ENCODE results near the gene RBPJL. TPM values are rescaled to one million over a fixed set of nuclear protein-coding genes. Genes with fewer than 3 reads are reported as not detected.
A peak's percentile ranks its signal among the peaks of the same experiment; 100 is the strongest.

Gene RBPJL
- total and polyA plus RNA-seq, 5 donors from 2014 or later, result not detected

GRCh38 chr20:45294003-45294368, 12.7 kb upstream of the RBPJL start:
- no peak for ATAC-seq (ENCODE audit: low read depth in 2 of 2)
- no peaks in the 10 kb centered on the region for H3K36me3 ChIP-seq (ENCODE audit: control insufficient read depth, insufficient read depth, low read length)
- peaks cover 0 to 18% (median 1%) of the 10 kb centered on the region in 4 donors for H3K4me1 Mint-ChIP-seq
- H3K9me3 ChIP-seq (ENCODE audit: control insufficient read depth in 2 of 2, low read length in 2 of 2), result no peaks in the 10 kb centered on the region
- DNase-seq, result no peak
- peaks cover 15% of the 10 kb centered on the region for H3K4me1 ChIP-seq (ENCODE audit: control insufficient read depth, insufficient read depth, low read length, poor library complexity, severe bottlenecking)
- no peaks in the 10 kb centered on the region for H3K36me3 Mint-ChIP-seq
- H3K9me3 Mint-ChIP-seq, result peaks cover 0 to 3% (median 0%) of the 10 kb centered on the region in 7 donors
- peaks cover 11% of the 10 kb centered on the region for H3K27me3 ChIP-seq (ENCODE audit: control insufficient read depth, insufficient read depth, low read length)
- H3K4me3 ChIP-seq (ENCODE audit: low read depth, low read length), result peak overlapping the region; percentile 37
- peaks cover 31% of the 10 kb centered on the region for H3K27me3 Mint-ChIP-seq
- no peak overlapping the region for H3K27ac Mint-ChIP-seq
- H3K4me3 Mint-ChIP-seq, result peak overlapping the region; percentile 2 to 87 (median 71)
- H3K27ac ChIP-seq (ENCODE audit: insufficient read depth, low read length, poor library complexity, severe bottlenecking), result no peak overlapping the region

GRCh38 chr20:45294659-45295058, 12.0 kb upstream of the RBPJL start:
- ATAC-seq (ENCODE audit: low read depth in 2 of 2), result no peak
- no peak overlapping the region for H3K4me3 ChIP-seq (ENCODE audit: low read depth, low read length)
- H3K36me3 ChIP-seq (ENCODE audit: control insufficient read depth, insufficient read depth, low read length), result no peaks in the 10 kb centered on the region
- DNase-seq, result no peak
- no peak overlapping the region for H3K27ac Mint-ChIP-seq
- peak overlapping the region in 1 of 4 donors; percentile 8 for H3K4me3 Mint-ChIP-seq
- H3K27me3 ChIP-seq (ENCODE audit: control insufficient read depth, insufficient read depth, low read length), result peaks cover 11% of the 10 kb centered on the region
- peaks cover 0 to 3% (median 0%) of the 10 kb centered on the region in 7 donors for H3K9me3 Mint-ChIP-seq
- H3K4me1 ChIP-seq (ENCODE audit: control insufficient read depth, insufficient read depth, low read length, poor library complexity, severe bottlenecking), result peaks cover 15% of the 10 kb centered on the region
- H3K36me3 Mint-ChIP-seq, result no peaks in the 10 kb centered on the region
- peaks cover 31% of the 10 kb centered on the region for H3K27me3 Mint-ChIP-seq
- H3K4me1 Mint-ChIP-seq, result peaks cover 0 to 18% (median 1%) of the 10 kb centered on the region in 4 donors
- no peak overlapping the region for H3K27ac ChIP-seq (ENCODE audit: insufficient read depth, low read length, poor library complexity, severe bottlenecking)
- no peaks in the 10 kb centered on the region for H3K9me3 ChIP-seq (ENCODE audit: control insufficient read depth in 2 of 2, low read length in 2 of 2)

GRCh38 chr20:45297786-45298497, 8.7 kb upstream of the RBPJL start:
- no peak overlapping the region for H3K27ac Mint-ChIP-seq
- peaks cover 0 to 1% (median 0%) of the 10 kb centered on the region in 7 donors for H3K9me3 Mint-ChIP-seq
- Histone ChIP-seq H3K4me1 (ENCODE audit: control insufficient read depth, insufficient read depth, low read length, poor library complexity, severe bottlenecking) (peaks cover 12% of the 10 kb centered on the region), H3K4me3 (ENCODE audit: low read depth, low read length) (no peak overlapping the region), H3K36me3 (ENCODE audit: control insufficient read depth, insufficient read depth, low read length) (no peaks in the 10 kb centered on the region), H3K27ac (ENCODE audit: insufficient read depth, low read length, poor library complexity, severe bottlenecking) (no peak overlapping the region), H3K27me3 (ENCODE audit: control insufficient read depth, insufficient read depth, low read length) (peaks cover 4% of the 10 kb centered on the region), H3K9me3 (ENCODE audit: control insufficient read depth in 2 of 2, low read length in 2 of 2) (no peaks in the 10 kb centered on the region)
- ATAC-seq (ENCODE audit: low read depth in 2 of 2), result no peak
- no peak for DNase-seq
- H3K36me3 Mint-ChIP-seq, result no peaks in the 10 kb centered on the region
- H3K4me3 Mint-ChIP-seq, result no peak overlapping the region
- peaks cover 13% of the 10 kb centered on the region for H3K27me3 Mint-ChIP-seq
- peaks cover 5 to 11% (median 7%) of the 10 kb centered on the region in 4 donors for H3K4me1 Mint-ChIP-seq

DNA sequence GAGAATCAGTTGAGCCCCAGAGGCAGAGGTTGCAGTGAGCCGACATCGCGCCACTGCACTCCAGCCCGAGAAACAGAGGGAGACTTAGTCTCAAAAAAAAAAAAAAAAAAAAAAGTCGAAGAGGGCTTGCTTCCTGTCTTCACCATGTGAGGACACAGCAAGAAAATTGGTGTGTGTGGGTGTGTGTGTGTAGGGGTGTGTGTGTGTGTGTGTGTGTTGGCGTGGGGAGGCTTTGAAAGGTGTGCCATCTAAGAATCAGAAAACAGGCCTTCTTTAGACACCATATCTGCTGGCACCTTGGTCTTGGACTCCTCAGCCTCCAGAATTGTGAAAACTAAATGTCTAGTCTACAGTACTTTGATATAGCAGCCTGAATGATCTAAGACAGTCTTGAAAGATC, 6.9 kb upstream of the RBPJL start:
- no peaks in the 10 kb centered on the region for H3K36me3 ChIP-seq (ENCODE audit: control insufficient read depth, insufficient read depth, low read length)
- DNase-seq (no peak), ATAC-seq (ENCODE audit: low read depth in 2 of 2) (no peak)
- H3K9me3 Mint-ChIP-seq, result peaks cover 0 to 1% (median 0%) of the 10 kb centered on the region in 7 donors
- no peaks in the 10 kb centered on the region for H3K9me3 ChIP-seq (ENCODE audit: control insufficient read depth in 2 of 2, low read length in 2 of 2)
- H3K4me3 ChIP-seq (ENCODE audit: low read depth, low read length), result no peak overlapping the region
- peaks cover 2 to 12% (median 6%) of the 10 kb centered on the region in 4 donors for H3K4me1 Mint-ChIP-seq
- peaks cover 2% of the 10 kb centered on the region for H3K27me3 ChIP-seq (ENCODE audit: control insufficient read depth, insufficient read depth, low read length)
- H3K27me3 Mint-ChIP-seq, result peaks cover 5% of the 10 kb centered on the region
- no peak overlapping the region for H3K27ac Mint-ChIP-seq
- H3K4me3 Mint-ChIP-seq, result no peak overlapping the region
- no peaks in the 10 kb centered on the region for H3K4me1 ChIP-seq (ENCODE audit: control insufficient read depth, insufficient read depth, low read length, poor library complexity, severe bottlenecking)
- H3K27ac ChIP-seq (ENCODE audit: insufficient read depth, low read length, poor library complexity, severe bottlenecking), result no peak overlapping the region
- H3K36me3 Mint-ChIP-seq, result no peaks in the 10 kb centered on the region

DNA sequence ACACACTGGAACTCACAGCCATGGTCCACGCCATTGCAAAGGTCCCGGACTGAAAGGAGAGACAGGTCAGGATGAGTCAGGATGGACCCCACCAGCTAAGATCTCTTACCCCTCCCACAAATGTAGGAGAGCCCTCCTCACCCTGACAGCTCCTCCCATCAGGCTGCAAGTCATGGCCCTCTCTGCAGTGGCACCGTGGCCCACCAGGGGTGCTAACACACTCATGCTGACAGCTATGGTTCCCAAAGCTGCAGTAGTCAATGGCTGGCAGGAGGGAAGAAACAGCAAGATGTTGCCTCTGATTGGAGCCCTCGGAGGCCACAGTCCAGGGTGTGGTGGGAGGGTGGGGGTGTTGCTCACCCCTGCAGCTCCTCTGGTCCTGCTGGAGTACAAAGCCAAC, 5.7 kb upstream of the RBPJL start:
- H3K27me3 Mint-ChIP-seq, result peaks cover 14% of the 10 kb centered on the region
- no peak overlapping the region for H3K27ac ChIP-seq (ENCODE audit: insufficient read depth, low read length, poor library complexity, severe bottlenecking)
- H3K4me3 Mint-ChIP-seq, result no peak overlapping the region
- no peaks in the 10 kb centered on the region for H3K36me3 Mint-ChIP-seq
- peak in 1 of 2 donors; percentile 48 for ATAC-seq (ENCODE audit: low read depth in 2 of 2)
- no peak overlapping the region for H3K27ac Mint-ChIP-seq
- H3K9me3 Mint-ChIP-seq, result peaks cover 0 to 1% (median 0%) of the 10 kb centered on the region in 7 donors
- no peaks in the 10 kb centered on the region for H3K27me3 ChIP-seq (ENCODE audit: control insufficient read depth, insufficient read depth, low read length)
- no peak overlapping the region for H3K4me3 ChIP-seq (ENCODE audit: low read depth, low read length)
- H3K36me3 ChIP-seq (ENCODE audit: control insufficient read depth, insufficient read depth, low read length), result no peaks in the 10 kb centered on the region
- H3K9me3 ChIP-seq (ENCODE audit: control insufficient read depth in 2 of 2, low read length in 2 of 2), result no peaks in the 10 kb centered on the region
- H3K4me1 Mint-ChIP-seq, result peaks cover 2 to 12% (median 6%) of the 10 kb centered on the region in 4 donors
- peak in 1 of 3 donors; percentile 58 for DNase-seq
- no peaks in the 10 kb centered on the region for H3K4me1 ChIP-seq (ENCODE audit: control insufficient read depth, insufficient read depth, low read length, poor library complexity, severe bottlenecking)

- H3K27me3 ChIP-seq (ENCODE audit: control insufficient read depth, insufficient read depth, low read length), result no peaks in the 10 kb centered on the region
- no peaks in the 10 kb centered on the region for H3K36me3 ChIP-seq (ENCODE audit: control insufficient read depth, insufficient read depth, low read length)
- H3K36me3 Mint-ChIP-seq, result no peaks in the 10 kb centered on the region
- peaks cover 2 to 12% (median 6%) of the 10 kb centered on the region in 4 donors for H3K4me1 Mint-ChIP-seq
- no peak overlapping the region for H3K4me3 ChIP-seq (ENCODE audit: low read depth, low read length)
- H3K9me3 ChIP-seq (ENCODE audit: control insufficient read depth in 2 of 2, low read length in 2 of 2), result no peaks in the 10 kb centered on the region
- H3K4me3 Mint-ChIP-seq, result no peak overlapping the region
- peaks cover 0 to 1% (median 0%) of the 10 kb centered on the region in 7 donors for H3K9me3 Mint-ChIP-seq
- H3K27ac Mint-ChIP-seq, result peak overlapping the region in 1 of 3 donors; percentile 5
- ATAC-seq (ENCODE audit: low read depth in 2 of 2), result no peak
- no peak for DNase-seq
- no peaks in the 10 kb centered on the region for H3K4me1 ChIP-seq (ENCODE audit: control insufficient read depth, insufficient read depth, low read length, poor library complexity, severe bottlenecking)
- H3K27me3 Mint-ChIP-seq, result peaks cover 17% of the 10 kb centered on the region
- H3K27ac ChIP-seq (ENCODE audit: insufficient read depth, low read length, poor library complexity, severe bottlenecking), result no peak overlapping the region
These were observed 4.8 kb upstream of the RBPJL start for GRCh38 chr20:45301824-45302271.

- H3K27ac Mint-ChIP-seq, result no peak overlapping the region
- no peaks in the 10 kb centered on the region for H3K36me3 Mint-ChIP-seq
- H3K4me1 Mint-ChIP-seq, result peaks cover 4 to 12% (median 6%) of the 10 kb centered on the region in 4 donors
- Histone ChIP-seq H3K27me3 (ENCODE audit: control insufficient read depth, insufficient read depth, low read length) (no peaks in the 10 kb centered on the region), H3K4me3 (ENCODE audit: low read depth, low read length) (no peak overlapping the region), H3K27ac (ENCODE audit: insufficient read depth, low read length, poor library complexity, severe bottlenecking) (no peak overlapping the region), H3K4me1 (ENCODE audit: control insufficient read depth, insufficient read depth, low read length, poor library complexity, severe bottlenecking) (no peaks in the 10 kb centered on the region), H3K36me3 (ENCODE audit: control insufficient read depth, insufficient read depth, low read length) (no peaks in the 10 kb centered on the region), H3K9me3 (ENCODE audit: control insufficient read depth in 2 of 2, low read length in 2 of 2) (no peaks in the 10 kb centered on the region)
- H3K9me3 Mint-ChIP-seq, result no peaks in the 10 kb centered on the region
- peaks cover 21% of the 10 kb centered on the region for H3K27me3 Mint-ChIP-seq
- DNase-seq, result no peak
- H3K4me3 Mint-ChIP-seq, result no peak overlapping the region
- no peak for ATAC-seq (ENCODE audit: low read depth in 2 of 2)
These were observed 2.8 kb upstream of the RBPJL start for GRCh38 chr20:45303586-45304463.
